NT2/D1 (cell line): Measurements from ENCODE around the gene GMDS.

Experiments
- SUZ12 ChIP-seq: IDR thresholded peaks from 2 replicates; pipeline ENCODE4 v1.6.1; 2011; ENCODE audit not compliant: insufficient read length, insufficient read depth; ENCODE audit errors: extremely low read depth
- YY1 ChIP-seq: IDR thresholded peaks from 2 replicates; pipeline ENCODE4 v1.6.1; 2011; ENCODE audit not compliant: insufficient read length, insufficient read depth
- ZNF274 ChIP-seq: IDR thresholded peaks from 2 replicates; pipeline ENCODE4 v1.6.1; 2011; ENCODE audit warnings: mild to moderate bottlenecking, low read depth, low read length

- no peak for TF ChIP-seq YY1
- TF ChIP-seq ZNF274 = no peak
- TF ChIP-seq SUZ12 = no peak
These were observed 376.7 kb downstream of the GMDS start for GRCh38 chr6:1868561-1869261.
